ENCODE measurements around the gene EXOC3L4. TPM values are rescaled to one million over a fixed set of nuclear protein-coding genes. Genes with fewer than 3 reads are reported as not detected.

The EXOC3L4 gene
- polyA plus RNA-seq, 1 donor (not counting 4 experiments of a cell fraction or from before 2014, with no cell fraction given): not detected

DNA sequence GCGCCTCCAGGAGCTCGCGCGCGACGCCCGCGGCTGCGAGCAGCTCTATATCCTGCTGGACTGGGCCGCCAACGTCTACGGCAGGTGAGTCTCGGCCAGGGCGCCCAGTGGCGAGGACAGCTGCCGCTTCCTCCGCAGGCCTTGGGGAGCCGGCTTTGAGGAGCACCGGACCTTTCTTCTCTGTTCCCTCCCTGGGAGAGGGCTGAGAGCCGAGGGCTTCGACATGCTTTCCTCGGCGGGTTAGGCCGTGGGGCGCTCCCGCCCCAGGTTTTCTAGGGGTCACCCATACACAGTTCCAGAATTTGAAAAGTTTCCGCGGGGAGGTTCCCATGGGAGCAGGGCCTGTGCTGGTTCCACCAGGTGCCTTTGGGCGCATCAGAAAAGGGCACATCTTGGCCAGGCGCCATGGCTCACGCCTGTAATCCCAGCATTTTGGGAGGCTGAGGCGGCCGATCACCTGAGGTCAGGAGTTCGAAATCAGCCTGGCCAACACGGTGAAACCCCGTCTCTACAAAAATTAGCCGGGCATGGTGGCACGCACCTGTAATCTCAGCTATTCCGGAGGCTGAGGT is 8.2 kb downstream of the EXOC3L4 start:
- dilution Hi-C loops (cut with MboI; ENCODE audit: extremely low pct_ligation_motif_present, low sequenced_read_pairs): no loop called here
- Histone ChIP-seq H2AFZ (ENCODE audit: control insufficient read depth, low read length) (no peak overlapping the region), H3K9me1 (ENCODE audit: control insufficient read depth, extremely low read depth, insufficient read depth, low read length) (no peaks in the 10 kb centered on the region), H4K20me1 (ENCODE audit: control insufficient read depth, extremely low read depth, insufficient read depth, low read length) (peaks cover 2% of the 10 kb centered on the region), H3K4me3 (ENCODE audit: control insufficient read depth in 2 of 3, extremely low read depth in 1 of 3, insufficient read depth in 2 of 3, low read depth in 1 of 3, low read length in 3 of 3) (no peak overlapping the region), H3K27me3 (ENCODE audit: control insufficient read depth, extremely low read depth, insufficient read depth, low read length) (peaks cover 56% of the 10 kb centered on the region), H3K4me1 (ENCODE audit: control insufficient read depth, extremely low read depth, insufficient read depth, low read length) (peaks cover 2% of the 10 kb centered on the region), H3K4me2 (ENCODE audit: control insufficient read depth, extremely low read depth, insufficient read depth, low read depth, low read length) (no peak overlapping the region), H3K79me2 (ENCODE audit: control insufficient read depth, insufficient read depth, low read length) (no peaks in the 10 kb centered on the region), H3K9me3 (ENCODE audit: control insufficient read depth, low read depth, low read length) (no peaks in the 10 kb centered on the region), H3K36me3 (ENCODE audit: control insufficient read depth in 2 of 2, extremely low read depth in 1 of 2, insufficient read depth in 2 of 2, low read length in 2 of 2) (no peaks in the 10 kb centered on the region), H3K27ac (ENCODE audit: control insufficient read depth, insufficient read depth, low read length) (no peak overlapping the region), H3K9ac (ENCODE audit: control insufficient read depth, extremely low read depth, insufficient read depth, low read length) (no peak overlapping the region)
- FAIRE-seq: no peak
- no peak for DNase-seq (ENCODE audit: low read depth, low spot score)
- TF ChIP-seq, protein P1, sequence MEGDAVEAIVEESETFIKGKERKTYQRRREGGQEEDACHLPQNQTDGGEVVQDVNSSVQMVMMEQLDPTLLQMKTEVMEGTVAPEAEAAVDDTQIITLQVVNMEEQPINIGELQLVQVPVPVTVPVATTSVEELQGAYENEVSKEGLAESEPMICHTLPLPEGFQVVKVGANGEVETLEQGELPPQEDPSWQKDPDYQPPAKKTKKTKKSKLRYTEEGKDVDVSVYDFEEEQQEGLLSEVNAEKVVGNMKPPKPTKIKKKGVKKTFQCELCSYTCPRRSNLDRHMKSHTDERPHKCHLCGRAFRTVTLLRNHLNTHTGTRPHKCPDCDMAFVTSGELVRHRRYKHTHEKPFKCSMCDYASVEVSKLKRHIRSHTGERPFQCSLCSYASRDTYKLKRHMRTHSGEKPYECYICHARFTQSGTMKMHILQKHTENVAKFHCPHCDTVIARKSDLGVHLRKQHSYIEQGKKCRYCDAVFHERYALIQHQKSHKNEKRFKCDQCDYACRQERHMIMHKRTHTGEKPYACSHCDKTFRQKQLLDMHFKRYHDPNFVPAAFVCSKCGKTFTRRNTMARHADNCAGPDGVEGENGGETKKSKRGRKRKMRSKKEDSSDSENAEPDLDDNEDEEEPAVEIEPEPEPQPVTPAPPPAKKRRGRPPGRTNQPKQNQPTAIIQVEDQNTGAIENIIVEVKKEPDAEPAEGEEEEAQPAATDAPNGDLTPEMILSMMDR (optimal IDR thresholded peaks at IDR 0.05 in 1 of 3, IDR thresholded peaks at IDR 0.05 in 1 of 3, conservative IDR thresholded peaks at IDR 0.05 in 1 of 3; ENCODE audit: extremely low read depth in 1 of 3, insufficient read depth in 2 of 3, low read length in 3 of 3): no peak
- peak; percentile 72 for TF ChIP-seq EZH2 (IDR thresholded peaks at IDR 0.05; ENCODE audit: low read length)

DNA sequence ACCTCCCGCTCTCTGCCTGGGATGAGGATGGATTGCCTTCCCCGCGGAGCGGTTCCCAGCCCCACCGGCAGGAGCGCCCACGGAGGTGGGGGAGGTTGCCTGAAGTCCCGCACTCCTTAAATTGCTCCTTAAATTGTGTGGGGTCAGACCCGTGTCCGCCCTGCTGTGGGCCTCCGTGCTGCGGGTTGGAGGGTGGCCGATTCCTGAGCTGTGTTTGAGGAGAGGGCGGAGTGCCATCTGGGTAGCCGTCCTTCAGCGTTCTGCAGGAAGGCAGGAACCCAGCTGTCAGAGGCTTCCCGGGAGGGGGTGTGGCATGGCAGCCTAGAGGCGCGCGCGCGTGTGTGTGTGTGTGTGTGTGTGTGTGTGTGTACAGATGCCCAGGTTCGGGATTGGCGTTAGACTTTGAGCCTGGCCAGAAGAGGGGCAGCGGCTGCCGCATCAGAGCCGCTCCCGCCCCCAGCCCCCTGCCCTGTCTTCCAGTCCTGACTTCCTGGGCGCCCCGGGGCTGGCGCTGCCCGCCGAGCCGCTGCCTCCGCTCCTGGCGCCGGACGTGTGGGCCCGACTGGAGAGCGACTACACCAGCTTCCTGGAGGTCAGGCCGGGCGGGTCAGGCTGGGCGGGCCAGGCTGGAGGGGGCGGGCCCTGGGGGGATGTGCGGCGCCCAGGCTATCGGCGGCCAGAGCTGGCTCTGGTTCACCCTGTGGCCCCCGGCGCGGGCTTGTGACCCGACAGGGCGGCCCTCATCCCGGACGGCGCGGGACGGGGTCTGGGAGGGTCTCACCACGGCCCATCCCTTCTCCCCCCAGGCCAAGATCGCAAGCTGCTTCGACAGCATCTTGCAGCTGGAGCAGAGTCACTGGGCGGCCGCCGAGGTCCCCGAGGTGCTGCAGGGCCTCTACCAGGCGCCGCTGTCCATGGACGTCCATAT is 9.2 kb downstream of the EXOC3L4 start:
- FAIRE-seq (no peak), DNase-seq (ENCODE audit: low read depth, low spot score) (no peak)
- Histone ChIP-seq H3K4me3 (ENCODE audit: control insufficient read depth in 2 of 3, extremely low read depth in 1 of 3, insufficient read depth in 2 of 3, low read depth in 1 of 3, low read length in 3 of 3) (no peak overlapping the region), H3K36me3 (ENCODE audit: control insufficient read depth in 2 of 2, extremely low read depth in 1 of 2, insufficient read depth in 2 of 2, low read length in 2 of 2) (no peaks in the 10 kb centered on the region), H2AFZ (ENCODE audit: control insufficient read depth, low read length) (no peak overlapping the region), H3K27ac (ENCODE audit: control insufficient read depth, insufficient read depth, low read length) (no peak overlapping the region), H3K9me1 (ENCODE audit: control insufficient read depth, extremely low read depth, insufficient read depth, low read length) (no peaks in the 10 kb centered on the region), H3K9me3 (ENCODE audit: control insufficient read depth, low read depth, low read length) (no peaks in the 10 kb centered on the region), H4K20me1 (ENCODE audit: control insufficient read depth, extremely low read depth, insufficient read depth, low read length) (peaks cover 2% of the 10 kb centered on the region), H3K4me1 (ENCODE audit: control insufficient read depth, extremely low read depth, insufficient read depth, low read length) (peaks cover 2% of the 10 kb centered on the region), H3K27me3 (ENCODE audit: control insufficient read depth, extremely low read depth, insufficient read depth, low read length) (peaks cover 57% of the 10 kb centered on the region), H3K4me2 (ENCODE audit: control insufficient read depth, extremely low read depth, insufficient read depth, low read depth, low read length) (no peak overlapping the region), H3K9ac (ENCODE audit: control insufficient read depth, extremely low read depth, insufficient read depth, low read length) (no peak overlapping the region), H3K79me2 (ENCODE audit: control insufficient read depth, insufficient read depth, low read length) (no peaks in the 10 kb centered on the region)
- peak; percentile 92 for TF ChIP-seq EZH2 (IDR thresholded peaks at IDR 0.05; ENCODE audit: low read length)
- TF ChIP-seq, protein P1 (optimal IDR thresholded peaks at IDR 0.05 in 1 of 3, IDR thresholded peaks at IDR 0.05 in 1 of 3, conservative IDR thresholded peaks at IDR 0.05 in 1 of 3; ENCODE audit: extremely low read depth in 1 of 3, insufficient read depth in 2 of 3, low read length in 3 of 3): peak in 1 of 3 experiments; percentile 40
- dilution Hi-C loops (cut with MboI; ENCODE audit: extremely low pct_ligation_motif_present, low sequenced_read_pairs): no loop called here
